GM18867 (cell line): Measurements from ENCODE around the gene MPHOSPH9.
A peak's percentile ranks its signal among the peaks of the same experiment; 100 is the strongest.

Source experiments
- ATAC-seq: cut with Tn5 transposase; IDR thresholded peaks from one replicate; pipeline ENCODE4 v1.9.1; 2021; ENCODE audit warnings: mild to moderate bottlenecking, moderate library complexity; ENCODE audit not compliant: unreplicated experiment

The MPHOSPH9 gene

DNA sequence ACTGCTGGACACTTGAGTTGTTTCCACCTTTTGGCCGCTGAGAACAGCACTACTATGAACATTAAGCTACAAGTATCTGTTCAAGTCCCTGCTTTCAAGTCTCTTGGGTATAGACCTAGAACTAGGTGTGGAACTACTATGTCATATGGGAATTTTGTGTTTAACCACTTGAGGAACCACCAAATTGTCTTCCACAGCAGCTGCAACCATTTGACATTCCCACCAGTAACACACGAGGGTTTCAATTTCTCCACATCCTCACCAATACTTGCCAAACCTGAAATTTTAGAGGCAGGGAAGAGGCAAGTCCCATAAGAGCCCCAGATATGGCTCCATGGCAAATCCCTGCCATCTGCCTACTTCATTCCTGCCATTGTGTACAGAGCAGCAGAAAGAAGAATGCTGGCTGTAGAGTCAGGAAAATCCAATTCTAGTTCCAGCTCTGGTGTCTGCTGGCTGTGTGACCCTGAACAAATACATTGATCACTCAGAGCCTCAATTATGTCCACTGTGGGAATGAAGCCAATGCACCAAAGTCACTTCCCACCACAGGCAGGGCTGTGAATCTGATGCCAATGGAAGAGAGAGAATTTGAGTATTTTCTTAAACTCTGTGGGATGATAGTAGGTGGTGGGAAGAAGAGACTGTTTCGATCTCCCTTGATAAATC, 99.9 kb downstream of the MPHOSPH9 start:
- no peak for ATAC-seq

DNA sequence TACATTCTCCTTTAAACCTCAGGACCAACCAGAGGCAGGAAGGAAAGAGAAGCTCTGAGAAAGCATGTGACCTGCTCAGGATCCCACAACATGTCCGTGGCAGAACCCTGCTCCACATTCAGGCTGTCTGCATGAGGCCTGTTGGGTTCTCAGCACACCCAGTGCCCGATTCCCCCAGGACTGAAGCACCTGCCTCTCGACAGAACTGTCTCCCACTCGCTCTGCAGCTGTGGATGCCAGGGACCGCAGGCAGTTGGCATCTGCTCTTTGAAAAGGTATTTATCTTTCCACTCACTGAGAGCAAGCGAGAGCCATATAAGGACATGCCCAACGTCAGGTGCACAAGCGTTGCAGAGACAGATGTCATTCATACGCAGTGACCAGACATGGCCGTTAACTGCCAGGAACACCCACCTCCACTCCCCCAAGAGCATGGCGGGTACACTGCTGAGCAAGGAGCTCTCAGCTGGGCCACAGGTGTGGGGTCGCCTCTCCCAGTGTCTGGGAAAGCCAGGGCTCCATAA, 101.0 kb downstream of the MPHOSPH9 start:
- ATAC-seq: no peak

DNA sequence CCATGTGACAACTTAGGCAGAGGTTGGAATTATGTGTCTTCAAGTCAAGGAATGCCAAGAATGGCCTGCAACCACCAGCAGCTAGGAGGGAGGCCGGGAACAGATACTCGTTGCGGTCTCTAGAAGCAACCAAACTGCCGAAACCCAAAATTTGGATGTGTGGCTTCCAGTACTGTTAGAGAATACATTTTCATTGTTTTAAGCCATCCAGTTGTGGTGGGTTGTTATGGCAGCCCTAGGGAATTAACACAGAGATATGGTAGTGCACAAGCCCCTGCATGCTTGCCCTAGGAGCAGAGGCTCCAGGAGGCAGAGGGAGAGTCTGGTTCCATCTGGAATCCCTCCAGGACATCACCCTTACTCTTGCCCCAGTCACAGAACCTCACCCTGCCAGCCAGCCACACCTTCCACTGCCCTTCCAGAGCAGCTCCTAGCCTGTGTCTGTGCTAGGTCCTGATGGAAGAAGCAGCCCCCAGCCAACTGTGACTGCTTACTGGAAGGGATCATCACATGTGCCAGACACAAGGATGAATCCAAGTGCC, 101.6 kb downstream of the MPHOSPH9 start:
- no peak for ATAC-seq

GRCh38 chr12:123129621-123130020, 103.3 kb downstream of the MPHOSPH9 start:
- no peak for ATAC-seq

DNA sequence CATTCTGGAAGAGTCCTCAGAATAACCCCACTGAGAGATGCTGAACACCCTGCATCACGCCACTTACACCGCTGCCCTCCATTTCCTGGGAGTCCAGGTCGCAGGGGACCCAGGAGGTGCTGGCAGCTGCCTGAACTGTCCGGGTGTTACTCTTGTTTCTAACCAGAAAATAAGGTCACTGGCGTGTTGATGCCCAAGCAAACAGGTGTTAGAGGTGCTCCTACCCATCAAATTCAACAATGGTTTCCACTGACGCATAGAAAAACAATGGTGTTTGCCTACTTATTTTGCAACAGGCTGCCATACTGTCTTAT, 105.8 kb downstream of the MPHOSPH9 start:
- no peak for ATAC-seq

- no peak for ATAC-seq
These were observed 106.4 kb downstream of the MPHOSPH9 start for GRCh38 chr12:123126294-123127181.

DNA sequence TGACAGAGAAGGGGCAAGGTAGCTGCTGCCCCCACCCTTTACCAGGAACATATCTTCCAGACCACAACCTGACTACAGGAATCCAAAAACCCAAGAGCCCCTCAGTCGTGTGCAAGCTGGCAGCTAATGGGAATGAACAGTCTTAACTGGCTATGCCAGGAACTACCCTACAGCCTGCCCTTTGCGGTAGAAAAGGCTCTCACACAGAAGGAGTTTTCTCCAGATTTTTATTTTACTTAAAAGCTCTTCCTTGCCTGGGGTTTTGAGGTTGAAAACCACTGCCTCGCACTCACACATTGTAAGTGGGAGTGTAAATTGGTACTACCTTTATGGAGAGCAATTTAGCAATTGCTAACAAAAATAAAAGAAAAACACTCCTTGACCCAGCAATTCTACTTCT, 110.3 kb downstream of the MPHOSPH9 start:
- no peak for ATAC-seq

DNA sequence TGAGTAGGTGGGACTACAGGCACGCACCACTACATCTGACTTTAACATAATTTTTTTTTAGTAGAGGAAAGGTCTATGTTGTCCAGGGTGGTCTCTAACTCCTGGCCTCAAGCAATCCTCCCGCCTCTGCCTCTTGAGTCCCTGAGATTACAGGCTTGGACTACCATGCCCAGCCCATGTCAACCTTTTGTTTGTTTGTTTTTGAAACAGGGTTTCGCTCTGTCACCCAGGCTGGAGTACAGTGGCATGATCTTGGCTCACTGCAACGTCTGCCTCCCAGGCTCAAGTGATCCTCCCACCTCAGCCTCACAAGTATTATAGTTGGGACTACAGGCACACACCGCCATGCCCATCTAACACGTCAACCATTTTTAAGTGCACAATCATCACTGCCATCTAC, 111.3 kb downstream of the MPHOSPH9 start:
- ATAC-seq: no peak

- ATAC-seq: peak; percentile 37
These were observed 112.3 kb downstream of the MPHOSPH9 start for GRCh38 chr12:123120452-123121166.

DNA sequence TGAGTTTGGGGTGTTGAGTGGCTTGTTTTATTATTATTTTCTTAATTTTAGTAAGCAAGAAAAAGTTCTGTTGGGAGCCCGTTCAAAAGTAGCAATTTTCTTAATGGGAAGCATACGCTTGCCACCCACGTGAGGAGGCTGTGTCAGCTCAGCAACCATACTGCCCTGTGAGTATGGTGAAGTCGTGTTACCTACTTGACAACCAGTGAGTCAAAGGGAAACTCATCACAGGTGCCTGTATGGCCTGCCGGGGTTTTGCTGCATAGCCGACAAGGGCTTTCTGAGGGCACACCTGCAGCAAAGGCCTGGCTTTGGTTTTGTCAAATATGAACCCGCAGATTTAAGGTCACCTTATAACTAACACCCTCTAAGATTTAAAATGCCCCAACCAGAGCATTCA, 113.1 kb downstream of the MPHOSPH9 start:
- ATAC-seq: peak; percentile 92

GRCh38 chr12:123118497-123118896, 114.4 kb downstream of the MPHOSPH9 start:
- no peak for ATAC-seq

- no peak for ATAC-seq
These were observed 117.4 kb downstream of the MPHOSPH9 start for GRCh38 chr12:123115409-123116121.

DNA sequence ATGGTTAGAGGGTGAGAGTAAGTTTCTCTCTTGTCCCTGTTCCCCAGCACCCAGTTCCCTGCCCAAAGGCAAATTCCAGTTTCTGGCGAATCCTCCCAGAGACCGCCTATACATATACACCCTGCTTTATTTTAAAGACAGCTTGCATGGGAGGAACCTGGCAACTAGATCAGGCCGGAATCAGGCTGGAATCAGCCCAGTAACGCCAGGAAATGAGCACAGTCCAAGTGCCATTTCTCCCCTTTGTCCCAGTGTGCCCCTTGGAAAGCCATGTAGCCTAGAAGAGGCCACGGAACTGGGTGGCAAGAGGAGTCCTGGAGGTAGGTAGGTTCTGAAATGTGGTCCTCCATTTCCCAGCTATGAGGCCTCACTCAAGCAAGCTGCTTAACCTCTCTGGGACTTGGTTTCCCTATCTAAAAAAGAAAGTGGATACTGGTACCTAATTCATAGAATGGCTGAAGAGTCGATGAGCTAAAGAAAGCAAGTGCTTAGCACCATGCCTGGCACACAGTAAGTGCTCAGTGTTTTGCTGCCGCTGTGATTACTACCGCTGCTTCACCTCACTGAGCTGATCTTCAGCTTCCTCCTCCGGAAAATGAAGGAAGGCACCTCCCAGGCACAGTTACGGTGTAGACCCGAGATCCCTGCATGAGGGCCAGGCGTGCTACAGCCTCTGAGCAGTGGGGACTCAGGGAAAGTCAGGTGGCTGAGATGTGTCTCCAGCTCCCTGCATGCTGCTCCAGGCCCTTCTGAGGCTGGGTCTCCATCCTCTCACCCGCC, 118.4 kb downstream of the MPHOSPH9 start:
- no peak for ATAC-seq

GRCh38 chr12:123113026-123113425, 119.9 kb downstream of the MPHOSPH9 start:
- ATAC-seq: no peak

DNA sequence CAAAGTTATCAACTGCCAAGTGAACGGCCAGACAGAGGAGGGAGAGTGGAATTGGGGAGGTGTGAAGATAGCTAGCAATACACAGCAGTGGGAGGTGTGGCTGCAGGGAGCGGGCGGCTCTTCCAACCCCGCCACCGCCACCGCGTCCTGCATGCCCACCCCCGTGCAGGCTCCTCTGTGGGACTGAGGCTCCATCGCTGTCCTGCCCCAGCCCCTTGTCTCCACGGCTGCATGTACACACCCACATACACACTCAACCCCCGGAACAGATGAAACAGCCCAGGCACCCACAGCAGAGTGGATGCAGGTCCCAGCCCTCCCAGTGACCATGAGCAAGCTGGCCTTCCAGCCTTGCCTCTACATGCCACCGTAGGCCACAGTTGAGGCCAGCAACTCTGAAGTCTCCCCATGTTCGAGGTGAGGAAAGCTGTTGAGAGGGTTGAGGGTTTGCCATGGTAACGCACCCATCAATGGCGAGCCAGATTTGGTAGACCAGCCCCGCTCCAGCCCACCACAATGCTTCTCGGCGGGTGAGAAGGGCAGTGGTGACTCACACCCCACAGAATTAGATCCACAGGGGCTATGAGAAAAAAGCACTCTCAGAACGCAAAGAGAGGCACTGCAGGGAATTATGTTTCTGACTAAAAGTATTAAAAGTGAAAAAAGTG, 121.3 kb downstream of the MPHOSPH9 start:
- ATAC-seq: no peak

- ATAC-seq: no peak
These were observed 123.6 kb downstream of the MPHOSPH9 start for GRCh38 chr12:123109319-123109772.

DNA sequence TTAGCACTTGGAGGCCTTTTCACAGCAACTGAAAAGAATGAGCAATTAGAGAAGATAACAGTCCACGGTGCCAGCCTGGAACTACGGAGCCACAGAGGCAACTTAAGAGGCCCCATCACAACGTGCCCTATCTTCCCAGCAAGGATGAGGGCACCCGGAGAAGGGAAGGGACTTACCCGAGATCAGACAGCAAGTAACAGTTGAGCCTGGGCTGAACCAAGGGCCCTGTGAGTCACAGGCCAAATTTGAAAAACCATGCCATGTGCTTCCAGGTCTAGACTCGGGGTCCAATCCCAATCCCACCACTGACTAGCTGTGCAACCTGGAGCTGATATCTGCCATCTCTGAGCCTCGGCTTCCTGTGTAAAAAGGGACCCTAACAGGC, 124.3 kb downstream of the MPHOSPH9 start:
- ATAC-seq: no peak

- no peak for ATAC-seq
These were observed 124.8 kb downstream of the MPHOSPH9 start for GRCh38 chr12:123107926-123108681.
